ENCODE results near the gene NEIL1.

- TF ChIP-seq CTCF (IDR thresholded peaks at IDR 0.05) (no peak), POLR2A (IDR thresholded peaks at IDR 0.05) (no peak), EP300 (IDR thresholded peaks at IDR 0.05) (no peak), POLR2AphosphoS5 (IDR thresholded peaks at IDR 0.05) (no peak)
Measured at GRCh38 chr15:75353604-75354003, 6.8 kb downstream of the NEIL1 start.
